ENCODE results near the gene PRSS53. TPM values are rescaled to one million over a fixed set of nuclear protein-coding genes. Genes with fewer than 3 reads are reported as not detected.

PRSS53 gene
- total RNA-seq, 1 experiment from 2014 or later: 2.8 TPM

DNA sequence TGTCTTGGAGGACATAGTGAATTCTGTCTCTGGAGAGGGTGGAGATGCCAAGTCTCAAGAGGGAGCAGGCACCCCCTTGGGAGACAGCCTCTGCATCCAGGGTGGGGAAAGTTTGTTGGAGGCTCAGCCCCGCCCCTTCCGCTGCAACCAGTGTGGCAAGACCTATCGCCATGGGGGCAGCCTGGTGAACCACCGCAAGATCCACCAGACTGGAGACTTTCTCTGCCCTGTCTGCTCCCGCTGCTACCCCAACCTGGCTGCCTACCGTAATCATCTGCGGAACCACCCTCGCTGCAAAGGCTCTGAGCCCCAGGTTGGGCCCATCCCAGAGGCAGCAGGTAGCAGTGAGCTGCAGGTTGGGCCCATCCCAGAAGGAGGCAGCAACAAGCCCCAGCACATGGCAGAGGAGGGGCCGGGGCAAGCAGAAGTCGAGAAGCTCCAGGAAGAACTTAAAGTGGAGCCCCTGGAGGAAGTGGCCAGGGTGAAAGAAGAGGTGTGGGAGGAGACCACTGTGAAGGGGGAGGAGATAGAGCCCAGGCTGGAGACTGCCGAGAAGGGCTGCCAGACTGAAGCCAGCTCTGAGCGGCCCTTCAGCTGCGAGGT lies 9.3 kb downstream of the PRSS53 start:
- H3K14ac ChIP-seq (ENCODE audit: insufficient read depth, low read length): no peak overlapping the region
- no peaks in the 10 kb centered on the region for H3K4me1 ChIP-seq (ENCODE audit: insufficient read depth, low read length)
- no peaks in the 10 kb centered on the region for H3K27me3 Mint-ChIP-seq (ENCODE audit: low read depth)
- peaks cover 4% of the 10 kb centered on the region for H4K20me1 ChIP-seq (ENCODE audit: control insufficient read depth, insufficient read depth, insufficient read length)
- H3K4me1 Mint-ChIP-seq: peaks cover 7 to 11% of the 10 kb centered on the region in 2 experiments
- no peak overlapping the region for H3K23ac ChIP-seq (ENCODE audit: insufficient read length, low read depth, low read length)
- H3K4me2 ChIP-seq (ENCODE audit: insufficient read depth, insufficient read length, low read length): no peak overlapping the region
- H3K27ac Mint-ChIP-seq: peak overlapping the region in 1 of 3 experiments; percentile 90; a peak in 2 of 7 replicates
- H3K27ac ChIP-seq (ENCODE audit: insufficient read length, low read depth, low read length): no peak overlapping the region
- H3K36me3 Mint-ChIP-seq (ENCODE audit: insufficient read depth in 1 of 3, low read depth in 3 of 3): peaks cover 31 to 61% (median 57%) of the 10 kb centered on the region in 3 experiments; a peak in 6 of 7 replicates
- H3K23me2 ChIP-seq (ENCODE audit: insufficient read length, low read depth, low read length, poor library complexity, severe bottlenecking): no peaks in the 10 kb centered on the region
- no peaks in the 10 kb centered on the region for H3K9me3 ChIP-seq (ENCODE audit: control insufficient read depth, low read depth, low read length)
- H3K9ac ChIP-seq (ENCODE audit: extremely low read depth, insufficient read length, low read length): no peak overlapping the region
- no peak overlapping the region for H4K8ac ChIP-seq (replicated peaks; ENCODE audit: insufficient read length, low read depth, low read length)
- no peak overlapping the region for H3K4me3 Mint-ChIP-seq
- peaks cover 2% of the 10 kb centered on the region; the same call in 1 of the 2 replicates for H3K79me2 ChIP-seq (ENCODE audit: insufficient read depth, low read length)
- H4K5ac ChIP-seq (ENCODE audit: insufficient read length, low read depth, low read length): no peak overlapping the region
- no peak overlapping the region for H2AFZ ChIP-seq (ENCODE audit: low read length)
- H2BK20ac ChIP-seq (ENCODE audit: low read depth, low read length, poor library complexity, severe bottlenecking): no peak overlapping the region
- no peak overlapping the region for H3T11ph ChIP-seq (ENCODE audit: low read length)
- H2BK15ac ChIP-seq (ENCODE audit: low read depth, low read length): no peak overlapping the region
- no peak overlapping the region for H3K56ac ChIP-seq (ENCODE audit: insufficient read length, low read depth, low read length)
- H2BK12ac ChIP-seq (ENCODE audit: insufficient read length, low read depth, low read length): no peak overlapping the region
- no peaks in the 10 kb centered on the region for H3K9me3 Mint-ChIP-seq
- no peaks in the 10 kb centered on the region for H3K27me3 ChIP-seq (ENCODE audit: insufficient read depth, low read length)
- no peak overlapping the region for H3K4ac ChIP-seq (ENCODE audit: low read depth, low read length)
- no peaks in the 10 kb centered on the region for H3K79me1 ChIP-seq (ENCODE audit: insufficient read depth, low read depth, low read length, poor library complexity, severe bottlenecking)
- H3K18ac ChIP-seq (ENCODE audit: insufficient read length, low read depth, low read length): no peak overlapping the region
- WGBS (ENCODE audit: extremely low coverage, insufficient read length, low lambda C conversion rate): no CpG with 5 or more reads among the region's 13 CpGs
- TF ChIP-seq CTCF (conservative IDR thresholded peaks at IDR 0.05): no peak
- DNase-seq: no peak
- H2AK5ac ChIP-seq (ENCODE audit: insufficient read length, low read length): no peak overlapping the region
- no peak overlapping the region for H2BK120ac ChIP-seq (ENCODE audit: low read depth, low read length, poor library complexity, severe bottlenecking)
- no peak overlapping the region for H4K91ac ChIP-seq (ENCODE audit: insufficient read length, low read depth, low read length)
- H2BK5ac ChIP-seq (ENCODE audit: insufficient read length, low read length): no peak overlapping the region

Data from H9 (cell line).